HG03060 (cell line): Measurements from ENCODE around the gene MOSPD3.

Experiments used
- ATAC-seq: cut with Tn5 transposase; IDR thresholded peaks from one replicate; pipeline ENCODE4 v1.9.1; 2021; ENCODE audit warnings: low read depth, moderate number of reproducible peaks; ENCODE audit not compliant: unreplicated experiment

The MOSPD3 gene

DNA sequence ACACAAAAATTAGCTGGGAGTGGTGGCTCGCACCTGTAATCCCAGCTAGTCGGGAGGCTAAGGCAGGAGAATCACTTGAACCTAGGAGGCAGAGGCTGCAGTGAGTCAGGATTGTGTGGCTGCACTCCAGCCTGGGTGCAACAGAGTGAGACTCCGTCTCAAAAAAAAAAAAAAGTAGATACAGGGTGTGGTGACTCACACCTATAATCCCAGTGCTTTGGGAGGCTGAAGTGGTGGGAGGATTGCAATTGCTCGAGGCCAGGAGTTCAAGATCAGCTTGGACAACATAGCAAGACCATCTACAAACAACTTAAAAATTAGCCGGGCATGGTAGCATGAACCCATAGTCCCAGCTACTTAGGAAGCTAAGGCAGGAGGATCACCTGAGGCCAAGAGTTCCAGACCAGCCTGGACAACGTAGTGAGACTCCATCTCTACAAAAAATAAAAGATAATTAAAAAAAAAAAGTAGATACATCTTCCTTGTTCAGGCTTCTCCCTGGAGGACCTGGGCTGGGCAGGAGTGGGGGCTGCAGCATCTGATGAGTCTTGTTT is 2.0 kb downstream of the MOSPD3 start:
- no peak for ATAC-seq

DNA sequence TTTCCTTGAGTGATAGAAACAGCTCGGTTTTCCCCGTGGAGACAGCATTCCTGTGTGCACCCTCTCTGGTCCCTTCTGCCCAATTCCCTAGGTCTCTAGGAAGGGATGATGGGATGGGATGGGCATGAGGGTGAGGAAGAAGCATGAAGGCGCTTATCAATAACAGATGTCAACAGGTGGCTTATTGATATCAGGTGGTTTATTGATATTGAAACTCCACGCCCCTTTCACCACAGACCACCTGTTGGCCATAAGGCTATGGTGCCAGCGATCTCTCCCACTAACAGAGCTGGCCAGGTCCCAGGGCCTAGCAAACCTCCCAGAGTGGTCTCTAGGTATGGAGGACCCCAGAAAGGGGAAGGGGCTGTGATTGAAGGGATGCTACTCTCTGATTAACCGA is 7.9 kb downstream of the MOSPD3 start:
- no peak for ATAC-seq

DNA sequence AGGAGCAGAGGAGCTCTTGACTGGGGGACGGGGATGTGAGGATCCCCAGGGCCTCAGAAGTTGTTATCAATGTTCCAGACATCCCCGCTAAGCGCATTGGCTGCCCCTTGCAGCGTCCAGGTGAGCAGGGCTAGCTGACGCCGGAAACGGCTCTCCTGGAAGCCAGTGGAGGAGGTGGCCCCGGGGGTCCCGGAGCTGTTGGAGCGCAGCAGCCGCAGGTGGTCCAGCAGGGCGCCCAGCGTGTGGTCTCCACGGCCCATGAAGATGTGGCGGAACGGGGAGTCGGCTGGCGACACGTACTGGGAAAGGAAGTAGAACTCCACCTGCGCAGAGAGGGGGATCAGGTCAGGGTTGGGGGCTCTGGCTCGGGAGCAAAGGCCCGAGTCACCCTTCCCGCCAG is 8.5 kb downstream of the MOSPD3 start:
- no peak for ATAC-seq

DNA sequence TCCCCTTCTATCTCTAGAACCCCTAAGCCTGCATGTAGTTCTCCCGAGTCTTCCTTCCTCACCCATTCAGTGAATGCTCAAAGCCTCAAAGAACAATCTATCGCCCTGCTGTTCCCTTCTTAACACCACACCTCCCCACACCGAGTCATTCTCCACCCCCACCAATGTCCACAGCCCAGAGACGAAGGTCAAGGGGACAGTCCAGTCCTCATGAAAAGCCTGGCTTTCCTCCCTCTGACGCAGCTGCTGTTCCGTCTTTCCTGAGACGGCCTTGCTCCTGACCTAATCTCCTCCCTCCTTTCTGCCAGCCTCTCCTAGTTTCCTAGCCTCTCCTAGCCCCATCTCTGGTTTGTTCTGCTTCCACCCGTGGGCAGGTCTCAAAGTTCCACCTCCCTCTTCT is 9.2 kb downstream of the MOSPD3 start:
- ATAC-seq: no peak

GRCh38 chr7:100623951-100624824 is 11.8 kb downstream of the MOSPD3 start:
- no peak for ATAC-seq

DNA sequence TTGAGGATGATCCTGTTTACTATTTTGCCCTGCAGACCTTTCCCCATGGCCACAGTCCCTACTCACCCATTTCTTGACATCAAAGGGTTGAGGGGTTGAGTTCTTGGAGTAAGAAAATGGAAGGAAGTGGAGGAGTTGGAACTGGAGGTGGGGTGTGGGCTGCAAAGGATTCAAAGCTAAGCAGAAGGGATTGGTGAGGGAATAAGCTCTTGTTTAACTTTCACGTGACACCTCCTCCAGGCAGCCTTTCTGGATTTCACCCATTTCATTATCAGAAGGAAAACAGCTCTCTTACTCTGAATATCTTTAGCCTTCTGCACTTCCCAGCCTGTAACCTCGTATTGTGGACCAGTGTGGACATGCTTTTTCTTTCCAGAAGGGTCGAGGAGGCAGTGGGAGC is 13.7 kb downstream of the MOSPD3 start:
- ATAC-seq: no peak

GRCh38 chr7:100626530-100627237 is 14.3 kb downstream of the MOSPD3 start:
- ATAC-seq: no peak

DNA sequence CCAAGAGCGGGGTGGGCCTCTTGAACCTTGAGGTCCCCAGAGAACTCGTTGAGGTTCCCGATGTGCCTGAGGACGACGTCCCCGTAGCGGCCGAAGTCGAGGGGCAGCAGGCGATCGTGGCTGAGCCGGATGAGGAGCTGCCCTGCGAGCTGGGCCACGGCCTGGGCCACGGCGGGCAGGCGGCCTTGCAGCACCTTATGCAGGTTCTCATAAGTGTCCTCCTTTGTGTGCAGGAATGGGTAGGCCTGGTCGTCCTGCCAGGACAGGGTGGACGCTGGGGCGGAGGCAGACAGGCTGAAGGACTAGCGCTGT is 14.9 kb downstream of the MOSPD3 start:
- no peak for ATAC-seq

DNA sequence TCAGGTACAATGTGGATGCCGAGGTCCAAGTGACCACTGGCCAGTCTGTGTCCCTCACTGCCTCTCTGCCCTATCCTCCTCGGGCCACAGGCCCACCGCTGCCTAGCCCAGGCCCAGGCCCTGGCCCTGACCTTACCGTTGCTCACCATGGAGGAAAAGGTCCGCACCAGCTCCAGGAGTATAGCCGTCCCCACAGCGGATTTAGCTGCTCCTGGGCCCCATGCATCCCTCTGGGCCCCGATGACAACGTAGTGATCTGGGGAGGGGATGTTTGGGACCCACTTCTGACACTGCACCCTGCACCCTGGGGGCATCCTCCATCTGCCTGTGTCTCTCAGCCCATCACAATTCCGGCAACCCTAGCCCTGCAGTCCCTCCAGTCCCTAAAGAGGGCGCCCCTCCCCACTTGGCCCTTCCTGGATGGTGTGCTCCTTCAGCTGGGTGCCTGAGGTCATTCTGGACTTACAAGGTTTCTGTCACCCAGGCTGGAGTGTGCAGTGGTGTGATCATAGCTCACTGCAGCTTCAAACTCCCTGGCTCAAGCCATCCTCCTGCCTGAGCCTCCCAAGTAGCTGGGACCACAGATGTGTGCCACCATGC is 16.9 kb downstream of the MOSPD3 start:
- no peak for ATAC-seq

GRCh38 chr7:100630066-100630465 is 17.7 kb downstream of the MOSPD3 start:
- ATAC-seq: no peak

GRCh38 chr7:100632951-100633717 is 20.8 kb downstream of the MOSPD3 start:
- ATAC-seq: no peak

DNA sequence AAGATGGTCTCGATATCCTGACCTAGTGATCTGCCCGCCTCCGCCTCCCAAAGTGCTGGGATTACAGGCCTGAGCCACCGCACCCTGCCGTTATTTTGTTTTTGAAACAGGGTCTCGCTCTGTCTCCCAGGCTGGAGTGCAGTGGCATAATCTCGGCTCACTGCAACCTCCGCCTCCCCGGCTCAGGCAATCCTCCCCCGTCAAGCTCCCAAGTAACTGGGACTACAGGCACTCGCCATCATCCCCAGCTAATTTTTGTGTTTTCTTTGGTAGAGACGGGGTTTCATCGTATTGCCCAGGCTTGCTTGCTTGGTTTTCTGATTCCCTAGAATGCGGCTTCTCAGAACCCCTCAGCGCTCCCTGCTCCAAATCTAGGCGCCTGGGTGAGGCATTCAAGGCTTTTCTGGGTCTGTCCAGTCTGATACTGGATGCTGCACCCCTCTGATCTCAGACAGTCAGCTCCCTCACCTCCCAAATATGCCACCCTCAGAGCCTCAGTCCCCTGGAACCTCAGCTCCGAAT is 27.7 kb downstream of the MOSPD3 start:
- no peak for ATAC-seq

DNA sequence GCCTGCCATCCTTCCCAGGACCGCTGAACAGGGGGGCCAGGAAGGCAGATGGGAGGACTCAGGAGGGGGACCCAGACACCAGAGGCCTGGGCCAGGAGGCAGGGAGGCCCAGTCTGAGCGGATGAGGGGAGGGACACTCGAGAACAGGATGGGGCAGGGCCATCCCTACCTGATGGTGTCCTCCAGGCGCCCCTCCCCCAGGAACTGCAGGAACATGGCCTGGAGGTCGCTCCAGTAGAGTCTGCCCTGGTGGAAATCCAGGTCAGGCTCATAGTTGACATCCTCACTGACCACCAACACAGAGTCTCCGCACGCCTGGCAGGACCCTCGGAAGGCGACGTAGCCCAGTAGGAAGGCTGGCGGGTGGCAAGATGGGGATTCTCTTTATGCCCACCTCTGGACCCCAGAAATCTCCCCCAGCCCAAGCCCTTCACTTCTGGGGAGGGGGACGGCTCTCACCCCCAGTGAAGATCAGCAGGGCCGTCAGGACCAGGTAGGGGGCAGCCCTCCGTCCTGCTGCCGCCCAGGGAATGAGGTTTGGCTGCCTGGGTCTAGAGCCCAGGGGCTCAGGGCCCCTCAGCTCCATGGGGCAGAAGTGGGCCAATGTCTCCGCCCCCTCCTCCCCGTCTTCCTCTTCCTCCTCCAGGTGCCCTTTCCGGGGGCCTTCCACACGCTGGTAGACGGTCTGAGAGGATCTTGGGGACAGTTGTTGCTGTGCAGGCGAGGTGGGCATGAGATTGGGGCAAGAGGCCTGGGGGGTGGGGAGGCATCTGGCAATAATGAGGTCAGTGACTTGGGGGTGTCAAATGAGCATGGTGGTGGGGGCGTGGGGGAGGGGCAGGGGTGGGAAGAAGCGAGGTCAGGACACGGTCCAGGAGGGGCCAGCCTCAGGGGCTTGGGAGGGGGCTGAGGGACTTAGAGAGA is 28.4 kb downstream of the MOSPD3 start:
- ATAC-seq: no peak

- no peak for ATAC-seq
These were observed 29.1 kb downstream of the MOSPD3 start, which contains the start of gene TFR2 for GRCh38 chr7:100641463-100641859. TSS of gene TFR2 (minus strand) at chr7:100641552. CDS start at chr7:100641509, 43 bp downstream.

DNA sequence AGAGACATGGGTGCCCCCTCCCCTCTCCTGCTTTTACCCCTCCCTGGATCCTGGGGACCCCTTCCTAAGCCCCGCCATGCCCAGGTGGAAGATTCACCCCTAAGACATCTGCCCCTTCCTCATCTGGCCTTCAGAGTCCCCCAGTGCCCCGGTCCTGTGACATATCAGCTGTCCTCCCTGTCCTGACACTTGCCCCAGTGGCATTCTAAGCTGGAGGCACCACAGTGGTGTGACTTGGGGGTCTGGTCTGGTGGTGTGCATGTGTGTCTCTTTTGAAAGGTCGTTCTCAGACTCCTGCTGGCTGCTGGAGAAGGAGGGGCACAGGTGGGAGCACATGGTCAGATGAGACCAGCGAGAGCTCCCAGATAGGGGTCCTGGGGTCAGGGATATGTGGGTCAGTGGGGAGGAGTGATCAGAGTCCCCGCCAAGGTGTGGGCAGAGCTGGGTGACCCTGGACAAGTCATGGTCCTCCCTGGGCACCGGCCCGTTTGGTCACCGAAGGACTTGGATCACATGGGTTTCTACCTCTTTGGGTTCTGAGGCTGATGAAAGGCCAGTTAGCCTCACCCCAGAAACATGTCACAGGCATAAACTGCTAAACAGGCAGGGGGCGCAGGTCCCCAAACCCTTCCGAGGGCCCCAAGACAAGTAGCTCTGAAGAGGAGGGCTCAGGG is 29.7 kb downstream of the MOSPD3 start:
- no peak for ATAC-seq

DNA sequence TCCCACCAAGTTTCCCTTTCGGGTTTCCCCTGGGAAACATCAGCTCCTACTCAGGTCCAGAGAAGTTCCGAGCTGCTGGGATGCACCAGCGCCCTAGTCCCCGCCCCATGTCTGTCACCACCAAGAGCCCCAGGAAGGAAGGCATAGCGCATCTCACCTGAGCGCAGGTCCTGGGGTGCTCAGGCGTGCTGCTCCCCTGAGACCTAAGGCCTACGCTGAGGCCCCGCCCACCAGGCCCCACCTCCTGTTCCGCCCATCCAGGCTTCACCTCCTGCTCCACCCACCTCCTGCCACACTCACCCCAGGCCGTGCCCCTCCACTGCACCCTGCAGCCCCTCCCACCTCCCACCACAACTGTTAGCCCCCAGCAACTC is 30.2 kb downstream of the MOSPD3 start:
- ATAC-seq: no peak

DNA sequence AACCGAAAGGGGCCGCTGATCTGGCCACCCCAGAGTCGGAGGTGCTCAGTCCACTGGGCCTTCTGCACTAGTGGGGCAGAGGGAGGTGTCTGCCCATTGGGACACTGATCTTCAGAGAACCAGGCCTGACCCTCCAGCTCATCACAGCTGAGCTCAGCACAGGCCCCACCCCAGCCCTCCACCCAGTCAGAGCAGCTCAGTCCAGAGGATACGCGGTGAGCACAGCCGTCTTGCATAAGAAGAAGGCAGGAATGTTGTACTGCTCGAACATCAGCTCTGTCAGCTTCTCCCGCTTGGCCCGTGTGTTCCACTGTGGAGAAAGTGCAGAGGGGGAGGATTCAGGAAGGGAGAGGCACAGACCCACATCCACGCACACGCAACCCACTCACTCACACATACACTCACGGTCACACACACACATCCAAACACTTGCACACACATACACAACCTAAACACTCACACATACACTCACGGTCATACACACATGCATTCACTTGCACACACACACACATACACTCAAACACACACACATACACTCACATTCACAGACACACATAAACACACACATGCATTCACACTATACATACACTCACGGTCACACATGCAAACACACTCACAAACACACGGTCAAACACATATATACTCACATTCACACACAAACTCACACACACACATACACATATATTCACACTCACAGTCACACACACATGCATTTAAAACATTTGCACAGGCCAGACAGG is 37.7 kb downstream of the MOSPD3 start:
- ATAC-seq: no peak
